ENCODE results near the gene ZBTB20. TPM values are rescaled to one million over a fixed set of nuclear protein-coding genes. Genes with fewer than 3 reads are reported as not detected.

Gene ZBTB20
- polyA plus RNA-seq, 3 donors, result 1.3 to 3.2 (median 2.0) TPM

DNA sequence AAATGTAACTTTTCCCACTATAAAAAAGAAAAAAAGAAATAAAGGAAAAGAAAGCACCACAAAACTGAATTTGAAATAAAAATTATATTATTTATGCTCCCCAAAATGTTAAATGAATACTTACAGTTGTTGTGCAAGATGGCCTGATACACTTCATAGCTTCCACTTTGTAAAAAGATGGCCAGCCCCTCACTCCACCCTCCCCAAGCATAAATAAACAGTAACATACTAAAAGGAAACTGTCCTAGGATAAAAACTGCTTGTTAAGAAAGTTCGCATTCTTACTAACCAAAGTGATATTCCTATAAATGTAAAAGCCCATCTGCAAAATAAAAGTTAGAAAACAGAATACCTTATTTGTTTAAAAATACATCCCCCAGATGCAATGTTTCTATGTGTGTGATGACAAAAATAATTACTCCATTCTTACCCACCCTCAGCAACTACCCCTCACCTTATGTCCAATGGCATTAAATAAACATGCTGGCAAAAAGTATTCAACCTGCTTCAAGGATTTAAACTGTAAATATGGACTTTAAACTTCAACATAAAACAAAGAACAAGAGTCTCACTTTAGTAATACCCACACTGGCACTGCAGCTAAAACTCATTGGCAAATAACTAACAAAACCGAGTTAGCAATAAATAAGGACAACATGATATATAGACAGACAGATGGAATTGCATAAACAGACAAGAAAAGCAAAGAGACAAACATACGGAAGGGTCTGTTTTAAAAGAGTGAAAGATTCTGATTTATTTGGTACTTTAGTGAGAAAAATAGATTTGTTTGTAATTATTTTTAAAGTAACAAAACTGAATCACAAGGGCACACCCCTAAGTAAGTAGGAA, 47.7 kb downstream of the ZBTB20 start:
- TF ChIP-seq, protein P1, sequence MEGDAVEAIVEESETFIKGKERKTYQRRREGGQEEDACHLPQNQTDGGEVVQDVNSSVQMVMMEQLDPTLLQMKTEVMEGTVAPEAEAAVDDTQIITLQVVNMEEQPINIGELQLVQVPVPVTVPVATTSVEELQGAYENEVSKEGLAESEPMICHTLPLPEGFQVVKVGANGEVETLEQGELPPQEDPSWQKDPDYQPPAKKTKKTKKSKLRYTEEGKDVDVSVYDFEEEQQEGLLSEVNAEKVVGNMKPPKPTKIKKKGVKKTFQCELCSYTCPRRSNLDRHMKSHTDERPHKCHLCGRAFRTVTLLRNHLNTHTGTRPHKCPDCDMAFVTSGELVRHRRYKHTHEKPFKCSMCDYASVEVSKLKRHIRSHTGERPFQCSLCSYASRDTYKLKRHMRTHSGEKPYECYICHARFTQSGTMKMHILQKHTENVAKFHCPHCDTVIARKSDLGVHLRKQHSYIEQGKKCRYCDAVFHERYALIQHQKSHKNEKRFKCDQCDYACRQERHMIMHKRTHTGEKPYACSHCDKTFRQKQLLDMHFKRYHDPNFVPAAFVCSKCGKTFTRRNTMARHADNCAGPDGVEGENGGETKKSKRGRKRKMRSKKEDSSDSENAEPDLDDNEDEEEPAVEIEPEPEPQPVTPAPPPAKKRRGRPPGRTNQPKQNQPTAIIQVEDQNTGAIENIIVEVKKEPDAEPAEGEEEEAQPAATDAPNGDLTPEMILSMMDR (IDR thresholded peaks at IDR 0.05), result no peak
- Histone ChIP-seq H3K4me1 (ENCODE audit: control insufficient read depth in 1 of 2, insufficient read depth in 2 of 2, low read length in 2 of 2) (peaks cover 11 to 17% of the 10 kb centered on the region in 2 donors), H4K20me1 (ENCODE audit: insufficient read depth, low read length) (no peaks in the 10 kb centered on the region), H3K9me3 (replicated peaks in 1 of 2; ENCODE audit: control insufficient read depth in 1 of 2, insufficient read depth in 1 of 2, low read length in 2 of 2) (no peaks in the 10 kb centered on the region), H3K79me2 (ENCODE audit: insufficient read depth, low read length) (no peaks in the 10 kb centered on the region), H3K27ac (ENCODE audit: low read depth in 1 of 2, low read length in 2 of 2) (peak overlapping the region in 1 of 2 donors; percentile 66), H3K27me3 (ENCODE audit: control insufficient read depth in 2 of 2, insufficient read depth in 2 of 2, low read length in 2 of 2) (no peaks in the 10 kb centered on the region), H3K9ac (ENCODE audit: insufficient read depth, low read length, poor library complexity, severe bottlenecking) (peak overlapping the region; percentile 47), H3K36me3 (replicated peaks in 1 of 2; ENCODE audit: control insufficient read depth in 1 of 2, insufficient read depth in 2 of 2, low read length in 2 of 2) (no peaks in the 10 kb centered on the region), H3K4me3 (replicated peaks in 1 of 3; ENCODE audit: low read depth in 2 of 3, low read length in 3 of 3) (no peak overlapping the region), H3K4me2 (replicated peaks; ENCODE audit: extremely low read depth, low read length, poor library complexity, severe bottlenecking) (no peak overlapping the region), H2AFZ (ENCODE audit: insufficient read depth, low read depth, low read length, poor library complexity, severe bottlenecking) (no peak overlapping the region)
- WGBS (ENCODE audit: insufficient coverage), result no CpG with 5 or more reads among the region's 3 CpGs
- Mint-ChIP-seq H3K9me3 (peaks cover 0 to 2% (median 0%) of the 10 kb centered on the region in 7 donors), H3K27me3 (ENCODE audit: low read depth in 3 of 3) (peaks cover 0 to 1% (median 0%) of the 10 kb centered on the region in 3 donors), H3K36me3 (peaks cover 3 to 6% of the 10 kb centered on the region in 2 donors), H3K27ac (peak overlapping the region in 3 of 7 donors; percentile 1 to 85 (median 30)), H3K4me1 (peaks cover 24% of the 10 kb centered on the region), H3K4me3 (no peak overlapping the region)
- intact Hi-C loops (cut with micrococcal nuclease), result no loop called here
- no peak for DNase-seq

DNA sequence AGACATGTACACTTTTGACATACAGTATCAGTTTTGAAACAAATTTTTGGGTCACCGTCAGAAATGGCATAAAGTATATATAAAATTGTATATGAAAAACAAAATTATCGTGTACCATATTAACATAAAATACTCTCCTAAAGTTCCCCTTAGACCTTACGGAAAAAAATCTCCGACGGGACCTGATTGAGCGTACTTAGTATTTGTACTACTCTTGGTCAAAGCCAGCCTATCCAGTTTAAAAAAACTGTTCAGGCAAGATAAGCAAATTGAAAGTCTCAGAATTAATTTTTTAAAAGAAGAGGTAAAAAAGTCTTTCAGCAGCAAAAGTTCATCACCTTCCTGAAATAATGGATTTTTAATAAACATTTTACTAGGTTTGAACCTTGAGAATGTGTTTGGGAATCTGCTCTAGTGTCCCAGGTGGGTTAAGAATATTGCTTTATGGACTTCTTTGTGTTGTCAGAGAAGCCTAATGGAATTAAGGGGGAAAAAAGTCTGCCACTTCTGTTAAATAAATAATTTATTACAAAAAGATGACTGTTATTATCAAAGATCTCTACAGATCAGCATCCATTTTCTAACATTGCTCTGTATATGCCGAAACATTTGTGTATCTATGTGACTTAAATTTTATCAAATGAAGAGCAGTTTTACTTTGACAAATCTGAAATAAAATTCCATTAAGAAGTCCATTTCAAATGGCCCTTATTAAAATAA, 48.6 kb downstream of the ZBTB20 start:
- no peak overlapping the region for H3K4me3 ChIP-seq (replicated peaks in 1 of 3; ENCODE audit: low read depth in 2 of 3, low read length in 3 of 3)
- no peaks in the 10 kb centered on the region for H3K27me3 ChIP-seq (ENCODE audit: control insufficient read depth in 2 of 2, insufficient read depth in 2 of 2, low read length in 2 of 2)
- no CpG with 5 or more reads among the region's 7 CpGs for WGBS (ENCODE audit: insufficient coverage)
- Mint-ChIP-seq H3K27me3 (ENCODE audit: low read depth in 3 of 3) (peaks cover 0 to 1% (median 0%) of the 10 kb centered on the region in 3 donors), H3K4me3 (no peak overlapping the region), H3K9me3 (no peaks in the 10 kb centered on the region), H3K36me3 (peaks cover 0 to 4% of the 10 kb centered on the region in 2 donors), H3K4me1 (peaks cover 24% of the 10 kb centered on the region), H3K27ac (no peak overlapping the region)
- TF ChIP-seq, protein P1 (IDR thresholded peaks at IDR 0.05), result no peak
- H3K79me2 ChIP-seq (ENCODE audit: insufficient read depth, low read length), result no peaks in the 10 kb centered on the region
- no peak overlapping the region for H3K4me2 ChIP-seq (replicated peaks; ENCODE audit: extremely low read depth, low read length, poor library complexity, severe bottlenecking)
- no peak overlapping the region for H3K9ac ChIP-seq (ENCODE audit: insufficient read depth, low read length, poor library complexity, severe bottlenecking)
- no peaks in the 10 kb centered on the region for H3K9me3 ChIP-seq (replicated peaks in 1 of 2; ENCODE audit: control insufficient read depth in 1 of 2, insufficient read depth in 1 of 2, low read length in 2 of 2)
- no peak for DNase-seq
- intact Hi-C loops (cut with micrococcal nuclease), result no loop called here
- peaks cover 11 to 17% of the 10 kb centered on the region in 2 donors for H3K4me1 ChIP-seq (ENCODE audit: control insufficient read depth in 1 of 2, insufficient read depth in 2 of 2, low read length in 2 of 2)
- H3K36me3 ChIP-seq (replicated peaks in 1 of 2; ENCODE audit: control insufficient read depth in 1 of 2, insufficient read depth in 2 of 2, low read length in 2 of 2), result no peaks in the 10 kb centered on the region
- H4K20me1 ChIP-seq (ENCODE audit: insufficient read depth, low read length), result no peaks in the 10 kb centered on the region
- H2AFZ ChIP-seq (ENCODE audit: insufficient read depth, low read depth, low read length, poor library complexity, severe bottlenecking), result no peak overlapping the region
- H3K27ac ChIP-seq (ENCODE audit: low read depth in 1 of 2, low read length in 2 of 2), result no peak overlapping the region

Data from CD14-positive monocyte (primary cell).